ENCODE measurements around the gene ZNF787.

DNA sequence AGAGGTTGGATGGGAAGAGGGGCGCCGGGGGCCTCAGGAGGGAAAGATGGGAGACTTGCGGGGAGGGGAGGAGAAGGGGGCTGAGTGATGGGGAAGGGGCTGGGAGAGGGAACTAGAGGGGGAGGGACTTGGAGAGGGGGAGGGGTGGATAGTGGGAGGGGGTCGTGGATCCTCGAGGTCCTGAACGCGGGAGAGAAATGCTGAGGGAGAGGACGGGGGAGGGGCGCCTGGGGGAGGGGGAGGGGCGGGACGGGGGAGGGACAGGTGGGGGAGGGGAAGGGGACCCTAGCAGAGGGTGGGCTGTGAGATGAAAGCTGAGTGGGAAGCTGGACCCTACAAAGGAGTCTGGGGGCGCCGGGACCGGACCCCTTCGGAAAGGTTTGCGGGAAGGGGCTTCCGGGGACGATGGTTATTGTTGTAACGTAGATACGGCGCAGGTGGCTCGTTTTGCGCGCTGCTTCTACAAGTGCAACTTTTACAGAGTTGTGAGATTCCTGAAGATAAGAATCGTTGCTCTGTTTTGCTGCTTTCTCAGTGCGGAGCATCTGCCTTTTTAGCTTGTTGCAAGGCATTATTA is 20.4 kb upstream of the ZNF787 start:
- TF ChIP-seq NBN (IDR thresholded peaks at IDR 0.05) (no peak), ASH2L (IDR thresholded peaks at IDR 0.05; ENCODE audit: borderline replicate concordance, low read depth) (no peak)

Data from GM12878 (cell line).